Measurements from ENCODE around the gene C11orf52. TPM values are rescaled to one million over a fixed set of nuclear protein-coding genes. Genes with fewer than 3 reads are reported as not detected.
"Not testable (repeated sequence)": the region's sequence is repeated elsewhere in the genome, so short reads cannot be mapped to it uniquely, and the experiment has no call there.

The C11orf52 gene
- total and polyA plus RNA-seq, 4 donors = 0.46 to 0.88 (median 0.81) TPM; not detected in 1

GRCh38 chr11:111922803-111923202 is 4.1 kb downstream of the C11orf52 start:
- peaks cover 20% of the 10 kb centered on the region for H3K4me1 ChIP-seq (ENCODE audit: control insufficient read depth, insufficient read depth, low read length)
- DNase-seq (ENCODE audit: low read depth in 4 of 6, low spot score in 6 of 6) = peak in 1 of 6 donors; percentile 52
- no peak overlapping the region for H3K4me3 ChIP-seq (ENCODE audit: low read depth, low read length)
- H3K9me3 ChIP-seq (ENCODE audit: control insufficient read depth, insufficient read depth, low read length) = no peaks in the 10 kb centered on the region
- H3K27ac ChIP-seq (ENCODE audit: low read depth, low read length) = peak overlapping the region; percentile 81
- no CpG with 5 or more reads among the region's 2 CpGs for WGBS (ENCODE audit: insufficient coverage)
- H3K27me3 ChIP-seq (ENCODE audit: control insufficient read depth, insufficient read depth, low read length) = no peaks in the 10 kb centered on the region
- H3K36me3 ChIP-seq (ENCODE audit: control insufficient read depth, insufficient read depth, low read length) = no peaks in the 10 kb centered on the region

- H3K4me1 ChIP-seq (ENCODE audit: control insufficient read depth, insufficient read depth, low read length) = peaks cover 23% of the 10 kb centered on the region
- H3K36me3 ChIP-seq (ENCODE audit: control insufficient read depth, insufficient read depth, low read length) = no peaks in the 10 kb centered on the region
- WGBS (ENCODE audit: insufficient coverage) = 40% methylated on average over 1 of the region's 5 CpGs
- peak overlapping the region; percentile 81 for H3K27ac ChIP-seq (ENCODE audit: low read depth, low read length)
- H3K9me3 ChIP-seq (ENCODE audit: control insufficient read depth, insufficient read depth, low read length) = no peaks in the 10 kb centered on the region
- H3K27me3 ChIP-seq (ENCODE audit: control insufficient read depth, insufficient read depth, low read length) = no peaks in the 10 kb centered on the region
- no peak overlapping the region for H3K4me3 ChIP-seq (ENCODE audit: low read depth, low read length)
- DNase-seq (ENCODE audit: low read depth in 4 of 6, low spot score in 6 of 6) = no peak
These were observed 4.7 kb downstream of the C11orf52 start for GRCh38 chr11:111923351-111923788.

- Histone ChIP-seq H3K27me3 (ENCODE audit: control insufficient read depth, insufficient read depth, low read length) (no peaks in the 10 kb centered on the region), H3K9me3 (ENCODE audit: control insufficient read depth, insufficient read depth, low read length) (no peaks in the 10 kb centered on the region), H3K4me3 (ENCODE audit: low read depth, low read length) (no peak overlapping the region), H3K36me3 (ENCODE audit: control insufficient read depth, insufficient read depth, low read length) (no peaks in the 10 kb centered on the region), H3K4me1 (ENCODE audit: control insufficient read depth, insufficient read depth, low read length) (peaks cover 19% of the 10 kb centered on the region), H3K27ac (ENCODE audit: low read depth, low read length) (peak overlapping the region; percentile 81)
- no peak for DNase-seq (ENCODE audit: low read depth in 4 of 6, low spot score in 6 of 6)
These were observed 5.2 kb downstream of the C11orf52 start for GRCh38 chr11:111923951-111924350.

GRCh38 chr11:111925953-111926352 is 7.2 kb downstream of the C11orf52 start:
- no peak for DNase-seq (ENCODE audit: low read depth in 4 of 6, low spot score in 6 of 6)
- Histone ChIP-seq H3K36me3 (ENCODE audit: control insufficient read depth, insufficient read depth, low read length) (no peaks in the 10 kb centered on the region), H3K4me1 (ENCODE audit: control insufficient read depth, insufficient read depth, low read length) (peaks cover 18% of the 10 kb centered on the region), H3K27me3 (ENCODE audit: control insufficient read depth, insufficient read depth, low read length) (no peaks in the 10 kb centered on the region), H3K27ac (ENCODE audit: low read depth, low read length) (peak overlapping the region; percentile 90), H3K4me3 (ENCODE audit: low read depth, low read length) (no peak overlapping the region), H3K9me3 (ENCODE audit: control insufficient read depth, insufficient read depth, low read length) (no peaks in the 10 kb centered on the region)
- 94% methylated on average over 15 of the region's 16 CpGs for WGBS (ENCODE audit: insufficient coverage)

GRCh38 chr11:111926505-111927391 is 8.0 kb downstream of the C11orf52 start:
- Histone ChIP-seq H3K9me3 (ENCODE audit: control insufficient read depth, insufficient read depth, low read length) (no peaks in the 10 kb centered on the region), H3K27me3 (ENCODE audit: control insufficient read depth, insufficient read depth, low read length) (no peaks in the 10 kb centered on the region), H3K4me1 (ENCODE audit: control insufficient read depth, insufficient read depth, low read length) (peaks cover 18% of the 10 kb centered on the region), H3K4me3 (ENCODE audit: low read depth, low read length) (peak overlapping the region; percentile 60), H3K27ac (ENCODE audit: low read depth, low read length) (peak overlapping the region; percentile 90), H3K36me3 (ENCODE audit: control insufficient read depth, insufficient read depth, low read length) (no peaks in the 10 kb centered on the region)
- under 1% methylated on average over 38 of the region's 47 CpGs for WGBS (ENCODE audit: insufficient coverage)
- DNase-seq (ENCODE audit: low read depth in 4 of 6, low spot score in 6 of 6) = peak; percentile 84 to 98 (median 93)

GRCh38 chr11:111930472-111930871 is 11.8 kb downstream of the C11orf52 start:
- H3K27me3 ChIP-seq (ENCODE audit: control insufficient read depth, insufficient read depth, low read length) = no peaks in the 10 kb centered on the region
- no peak for DNase-seq (ENCODE audit: low read depth in 4 of 6, low spot score in 6 of 6)
- H3K27ac ChIP-seq (ENCODE audit: low read depth, low read length) = no peak overlapping the region
- WGBS (ENCODE audit: insufficient coverage) = no CpG with 5 or more reads among the region's 4 CpGs
- H3K9me3 ChIP-seq (ENCODE audit: control insufficient read depth, insufficient read depth, low read length) = no peaks in the 10 kb centered on the region
- H3K4me1 ChIP-seq (ENCODE audit: control insufficient read depth, insufficient read depth, low read length) = peaks cover 24% of the 10 kb centered on the region
- no peak overlapping the region for H3K4me3 ChIP-seq (ENCODE audit: low read depth, low read length)
- no peaks in the 10 kb centered on the region for H3K36me3 ChIP-seq (ENCODE audit: control insufficient read depth, insufficient read depth, low read length)

- H3K27ac ChIP-seq (ENCODE audit: low read depth, low read length) = no peak overlapping the region
- no peaks in the 10 kb centered on the region for H3K36me3 ChIP-seq (ENCODE audit: control insufficient read depth, insufficient read depth, low read length)
- no peaks in the 10 kb centered on the region for H3K9me3 ChIP-seq (ENCODE audit: control insufficient read depth, insufficient read depth, low read length)
- WGBS (ENCODE audit: insufficient coverage) = no CpG with 5 or more reads among the region's 2 CpGs
- H3K4me3 ChIP-seq (ENCODE audit: low read depth, low read length) = no peak overlapping the region
- H3K4me1 ChIP-seq (ENCODE audit: control insufficient read depth, insufficient read depth, low read length) = peaks cover 24% of the 10 kb centered on the region
- H3K27me3 ChIP-seq (ENCODE audit: control insufficient read depth, insufficient read depth, low read length) = no peaks in the 10 kb centered on the region
- no peak for DNase-seq (ENCODE audit: low read depth in 4 of 6, low spot score in 6 of 6)
These were observed 13.9 kb downstream of the C11orf52 start for GRCh38 chr11:111932611-111932950.

- WGBS (ENCODE audit: insufficient coverage) = 96% methylated on average over 9 of the region's 14 CpGs
- not testable (repeated sequence) for H3K27ac ChIP-seq (ENCODE audit: low read depth, low read length); DNase-seq (ENCODE audit: low read depth in 4 of 6, low spot score in 6 of 6)
These were observed 14.5 kb downstream of the C11orf52 start for GRCh38 chr11:111933176-111933575.

GRCh38 chr11:111933872-111934271 is 15.2 kb downstream of the C11orf52 start:
- Histone ChIP-seq H3K4me1 (ENCODE audit: control insufficient read depth, insufficient read depth, low read length) (peaks cover 29% of the 10 kb centered on the region), H3K9me3 (ENCODE audit: control insufficient read depth, insufficient read depth, low read length) (no peaks in the 10 kb centered on the region), H3K27me3 (ENCODE audit: control insufficient read depth, insufficient read depth, low read length) (no peaks in the 10 kb centered on the region), H3K36me3 (ENCODE audit: control insufficient read depth, insufficient read depth, low read length) (no peaks in the 10 kb centered on the region), H3K4me3 (ENCODE audit: low read depth, low read length) (no peak overlapping the region), H3K27ac (ENCODE audit: low read depth, low read length) (no peak overlapping the region)
- no peak for DNase-seq (ENCODE audit: low read depth in 4 of 6, low spot score in 6 of 6)
- WGBS (ENCODE audit: insufficient coverage) = no CpG with 5 or more reads among the region's 1 CpG

More at GRCh38 chr11:111933176-111933575, 14.5 kb downstream of the C11orf52 start:
- H3K4me3 ChIP-seq (ENCODE audit: low read depth, low read length); H3K36me3 ChIP-seq (ENCODE audit: control insufficient read depth, insufficient read depth, low read length); H3K9me3 ChIP-seq (ENCODE audit: control insufficient read depth, insufficient read depth, low read length); H3K27me3 ChIP-seq (ENCODE audit: control insufficient read depth, insufficient read depth, low read length): not testable (repeated sequence)
- peaks cover 24% of the 10 kb centered on the region for H3K4me1 ChIP-seq (ENCODE audit: control insufficient read depth, insufficient read depth, low read length)

GRCh38 chr11:111934306-111934705 is 15.6 kb downstream of the C11orf52 start:
- Histone ChIP-seq H3K4me1 (ENCODE audit: control insufficient read depth, insufficient read depth, low read length) (peaks cover 29% of the 10 kb centered on the region), H3K27ac (ENCODE audit: low read depth, low read length) (no peak overlapping the region), H3K36me3 (ENCODE audit: control insufficient read depth, insufficient read depth, low read length) (no peaks in the 10 kb centered on the region), H3K9me3 (ENCODE audit: control insufficient read depth, insufficient read depth, low read length) (no peaks in the 10 kb centered on the region), H3K27me3 (ENCODE audit: control insufficient read depth, insufficient read depth, low read length) (no peaks in the 10 kb centered on the region), H3K4me3 (ENCODE audit: low read depth, low read length) (no peak overlapping the region)
- peak in 1 of 6 donors; percentile 50 for DNase-seq (ENCODE audit: low read depth in 4 of 6, low spot score in 6 of 6)
- WGBS (ENCODE audit: insufficient coverage) = 75% methylated on average over 1 of the region's 1 CpG

Measured in spinal cord (tissue), 10 donors.